HG03064 (cell line): ENCODE results near the gene PPP1R9A.

Experiments
- ATAC-seq: cut with Tn5 transposase; IDR thresholded peaks from one replicate; pipeline ENCODE4 v1.9.1; 2021; ENCODE audit warnings: low read depth; ENCODE audit not compliant: unreplicated experiment

PPP1R9A gene

DNA sequence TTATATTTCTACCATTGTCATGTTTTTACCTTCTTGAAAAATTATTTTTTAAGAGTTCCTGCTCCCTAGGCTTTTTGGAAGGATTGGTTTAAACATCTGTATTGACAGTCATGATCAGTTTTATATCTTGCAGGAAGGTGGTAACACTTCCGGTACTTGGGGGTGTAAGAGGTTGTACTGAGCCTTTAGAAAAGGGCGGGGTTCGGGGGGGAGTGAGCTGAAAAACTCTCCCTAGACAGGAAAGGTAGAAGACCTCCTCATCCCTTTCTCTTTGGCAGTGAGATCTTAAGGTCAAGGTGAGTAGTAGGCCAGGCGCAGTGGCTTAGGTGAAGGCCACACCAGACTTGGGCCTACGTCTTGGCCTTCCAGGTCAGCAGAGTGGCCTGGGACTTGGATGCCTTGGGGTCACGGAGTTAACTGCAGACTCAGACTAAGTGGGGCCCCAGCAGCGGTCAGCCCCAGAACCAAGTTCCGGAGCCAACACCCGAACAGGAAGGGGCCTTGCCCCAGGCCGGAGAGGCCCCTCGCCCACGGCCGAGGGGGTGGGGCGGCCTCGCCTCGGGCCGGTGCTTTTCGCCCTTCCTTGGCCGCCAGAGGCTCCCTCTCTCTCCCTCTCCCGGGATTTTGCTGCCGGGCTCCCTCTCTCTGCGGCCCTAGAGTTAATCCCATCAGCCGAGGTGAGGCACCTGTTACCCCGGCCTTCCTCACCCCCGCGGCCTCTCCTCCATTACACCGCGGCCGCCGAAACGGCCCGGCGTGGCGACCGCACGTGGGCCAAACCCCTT, at the start of gene PPP1R9A:
Gene PPP1R9A, plus strand, starts transcription at position 569 of the 785 bp plus-strand sequence. CDS start 2,520 bp downstream, outside the sequence.
- no peak for ATAC-seq

DNA sequence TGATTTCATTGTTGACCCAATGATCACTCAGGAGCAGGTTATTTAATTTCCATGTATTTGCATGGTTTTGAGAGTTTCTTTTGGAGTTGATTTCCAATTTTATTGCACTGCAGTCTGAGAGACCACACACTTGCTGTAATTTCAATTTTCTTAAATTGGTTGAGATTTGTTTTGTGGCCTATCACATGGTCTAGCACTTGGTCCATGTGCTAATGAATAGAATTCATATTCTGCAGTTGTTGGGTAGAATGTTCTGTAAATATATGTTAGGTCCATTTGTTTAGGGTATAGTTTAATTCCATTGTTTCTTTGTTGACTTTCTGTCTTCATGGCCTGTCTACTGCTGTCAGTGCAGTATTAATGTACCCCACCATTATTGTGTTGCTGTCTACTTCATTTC, 36.3 kb upstream of the PPP1R9A start:
- no peak for ATAC-seq

DNA sequence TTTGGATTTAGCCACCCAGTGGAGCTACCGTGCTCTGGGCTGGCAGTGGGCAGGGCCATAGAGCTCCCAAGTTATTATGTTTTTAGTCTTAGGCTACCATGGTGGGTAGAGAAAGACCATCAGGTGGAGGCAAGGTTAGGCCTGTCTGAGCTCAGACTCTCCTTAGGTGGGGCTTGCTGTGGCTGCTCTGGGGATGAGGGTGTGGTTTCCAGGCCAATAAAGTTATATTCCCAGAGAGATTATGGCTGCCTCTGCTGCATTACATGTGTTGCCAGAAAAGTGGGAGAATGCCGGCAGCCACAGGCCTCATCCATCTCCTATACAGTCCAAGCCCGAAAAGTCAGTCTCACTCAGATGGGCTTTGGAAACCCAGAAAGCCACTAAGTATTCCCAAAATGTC, 34.2 kb upstream of the PPP1R9A start:
- ATAC-seq = no peak

DNA sequence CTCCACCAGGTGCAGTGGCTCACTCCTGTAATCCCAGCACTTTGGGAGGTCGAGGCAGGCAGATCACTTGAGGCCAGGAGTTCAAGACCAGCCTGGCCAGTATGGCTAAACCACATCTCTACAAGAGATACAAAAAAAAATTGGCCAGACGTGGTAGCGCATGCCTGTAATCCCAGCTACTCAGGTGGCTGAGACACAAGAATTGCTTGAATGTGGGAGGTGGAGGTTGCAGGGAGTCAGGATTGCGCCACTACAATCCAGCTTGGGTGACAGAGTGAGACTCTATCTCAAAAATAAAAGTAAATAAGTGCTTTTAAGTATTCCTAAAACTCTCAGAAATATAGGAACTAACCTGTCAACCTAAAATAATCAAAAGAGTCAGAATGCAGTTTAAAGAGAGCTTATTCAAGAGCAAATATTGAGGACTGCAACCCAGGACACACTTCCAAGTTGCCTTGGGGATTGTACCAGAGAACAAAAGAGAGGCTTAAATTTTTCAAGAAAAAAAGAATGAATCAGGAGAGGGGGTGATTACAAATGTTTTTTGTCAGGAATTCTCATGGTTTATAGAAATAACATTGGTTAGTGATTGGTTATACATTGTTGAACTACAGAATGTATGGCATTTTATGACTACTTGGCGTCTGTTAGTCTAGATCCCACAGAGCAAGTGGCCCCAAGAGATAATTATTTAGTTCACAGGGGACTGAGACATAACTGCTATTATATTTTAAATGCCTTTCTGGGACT, 33.2 kb upstream of the PPP1R9A start:
- ATAC-seq = no peak

DNA sequence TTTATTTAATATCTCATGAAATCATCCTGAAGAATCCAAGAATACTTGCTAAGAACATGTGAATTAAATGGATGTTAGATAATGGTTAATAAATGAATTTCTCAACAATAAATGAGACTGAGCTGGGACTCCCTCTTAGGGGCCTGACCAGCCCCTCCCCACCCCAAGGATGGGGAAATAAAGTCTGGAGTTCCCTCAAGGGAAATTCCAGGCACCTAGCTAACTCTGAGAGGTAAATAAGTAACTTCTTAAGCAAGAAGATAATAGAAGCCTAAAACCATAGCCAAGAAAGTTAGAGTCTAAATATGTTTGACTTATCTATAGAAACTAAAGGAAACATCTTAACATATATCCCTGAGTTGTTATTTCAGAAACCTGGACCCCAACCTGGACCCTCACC, 32.2 kb upstream of the PPP1R9A start:
- ATAC-seq = no peak

DNA sequence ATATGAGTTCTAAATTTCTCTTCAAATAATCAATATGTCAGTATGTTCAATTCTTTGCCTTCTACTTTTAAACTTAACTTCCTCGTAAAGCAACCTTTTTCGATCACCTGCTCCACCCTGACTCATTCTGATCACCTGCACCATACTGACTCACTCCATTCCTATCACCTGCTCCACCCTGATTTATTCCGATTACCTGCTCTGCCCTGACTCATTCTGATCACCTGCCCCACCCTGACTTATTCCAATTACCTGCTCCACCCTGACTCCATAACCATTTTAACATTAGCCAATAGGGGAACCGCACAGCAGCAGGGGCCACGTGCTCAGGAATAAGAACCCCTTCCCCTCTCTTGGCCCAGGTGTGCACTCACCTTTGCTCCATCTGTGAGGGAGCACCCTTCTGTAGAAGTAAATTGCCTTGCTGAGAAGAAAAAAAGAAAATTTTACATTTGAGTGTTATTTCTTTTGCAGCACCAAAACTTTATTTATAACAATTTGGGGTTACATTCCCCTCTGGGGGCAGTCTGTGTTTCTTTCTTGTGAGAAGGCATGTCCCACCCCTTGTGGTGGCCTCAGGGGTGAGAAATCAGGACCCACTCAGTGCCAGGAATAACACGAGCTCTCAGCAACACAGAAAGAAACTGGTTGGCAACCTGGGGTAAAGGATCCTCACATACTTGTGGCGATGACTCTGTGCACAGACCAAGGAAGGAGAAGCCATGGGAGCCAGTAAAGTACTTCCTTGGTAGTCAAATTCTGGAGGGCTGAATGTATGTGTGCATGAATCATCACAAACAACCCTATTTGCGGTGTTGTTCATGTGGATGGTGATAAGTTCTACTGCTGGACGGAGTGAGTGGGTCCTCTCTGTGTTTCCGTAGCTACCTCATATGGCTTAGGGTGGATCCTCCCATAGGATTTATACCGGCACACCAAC, 29.4 kb upstream of the PPP1R9A start:
- ATAC-seq = no peak

DNA sequence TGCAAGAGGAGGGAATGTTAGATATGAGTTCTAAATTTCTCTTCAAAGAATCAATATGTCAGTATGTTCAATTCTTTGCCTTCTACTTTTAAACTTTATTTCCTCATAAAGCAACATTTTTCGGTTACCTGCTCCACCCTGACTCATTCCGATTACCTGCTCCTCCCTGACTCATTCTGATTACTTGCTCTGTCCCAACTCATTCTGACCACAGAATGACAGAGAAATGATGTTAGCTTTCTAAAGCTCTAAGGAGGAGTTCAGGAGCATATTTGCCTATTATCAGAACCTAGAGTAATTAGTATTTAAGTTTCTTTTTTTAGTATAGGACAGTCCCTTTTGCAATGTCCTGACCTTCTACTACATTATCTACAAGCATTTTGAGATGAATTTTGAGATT, 24.5 kb upstream of the PPP1R9A start:
- no peak for ATAC-seq

DNA sequence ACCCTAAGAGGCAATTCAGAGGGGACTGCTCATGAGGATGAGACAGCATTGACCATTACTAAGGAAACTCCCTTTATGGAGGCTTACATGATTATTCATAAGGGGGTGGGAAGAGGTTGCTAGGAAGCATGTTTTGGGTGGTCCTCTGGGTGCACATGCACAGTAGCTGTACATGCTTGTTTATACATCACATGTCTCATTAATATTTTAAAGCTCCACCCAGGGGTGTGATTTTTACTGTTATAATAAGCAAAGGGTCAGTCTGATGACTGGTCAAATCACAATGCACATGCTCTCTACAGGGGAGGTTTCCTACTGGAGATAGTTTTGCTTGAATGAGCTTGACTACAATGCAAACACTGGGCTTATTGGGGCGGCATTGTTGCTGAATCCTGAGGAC, 23.8 kb upstream of the PPP1R9A start:
- ATAC-seq = no peak

DNA sequence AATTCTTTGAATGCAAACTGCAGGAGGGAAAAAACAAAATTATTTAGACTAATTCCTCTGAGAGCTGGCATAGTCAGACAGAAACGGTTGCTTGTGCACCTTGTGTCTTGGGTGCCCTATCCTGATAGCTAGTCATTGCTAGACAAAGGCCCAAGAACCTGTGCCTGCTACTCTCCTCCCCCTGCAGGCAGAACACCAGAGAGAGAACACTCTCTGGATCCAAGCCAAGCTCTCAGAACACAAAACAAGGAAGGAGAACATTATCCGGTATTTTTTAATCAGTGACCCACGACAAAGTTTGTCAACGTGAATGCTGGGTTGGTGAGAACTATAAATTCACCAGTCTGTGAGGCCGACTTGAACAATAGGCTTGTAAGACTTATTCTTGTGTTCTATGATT, 18.8 kb upstream of the PPP1R9A start:
- no peak for ATAC-seq

DNA sequence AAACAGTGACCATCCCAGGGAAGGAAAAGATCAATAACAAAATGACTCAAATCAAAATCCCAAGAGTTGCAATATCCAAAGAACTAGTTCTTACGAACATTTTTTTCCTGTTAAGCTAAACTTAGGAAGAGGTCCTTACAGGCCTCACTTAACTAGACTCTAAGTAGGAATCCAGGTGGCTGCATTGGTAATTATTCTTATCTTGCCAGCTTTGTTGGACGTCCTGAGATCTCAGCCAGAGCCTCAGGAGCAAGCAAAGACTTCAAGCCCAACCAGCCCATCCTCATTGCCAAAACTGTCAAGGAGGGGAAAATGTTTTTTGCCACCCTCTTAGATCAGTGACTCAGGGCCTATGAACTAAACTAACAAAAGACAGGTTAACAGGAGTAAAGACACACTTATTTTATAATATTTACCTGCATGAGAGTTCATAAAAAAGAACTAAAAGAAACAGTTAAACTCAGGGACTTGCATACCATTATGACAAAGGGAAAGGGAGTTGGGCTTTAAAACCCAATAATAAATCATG, 18.3 kb upstream of the PPP1R9A start:
- ATAC-seq = no peak

DNA sequence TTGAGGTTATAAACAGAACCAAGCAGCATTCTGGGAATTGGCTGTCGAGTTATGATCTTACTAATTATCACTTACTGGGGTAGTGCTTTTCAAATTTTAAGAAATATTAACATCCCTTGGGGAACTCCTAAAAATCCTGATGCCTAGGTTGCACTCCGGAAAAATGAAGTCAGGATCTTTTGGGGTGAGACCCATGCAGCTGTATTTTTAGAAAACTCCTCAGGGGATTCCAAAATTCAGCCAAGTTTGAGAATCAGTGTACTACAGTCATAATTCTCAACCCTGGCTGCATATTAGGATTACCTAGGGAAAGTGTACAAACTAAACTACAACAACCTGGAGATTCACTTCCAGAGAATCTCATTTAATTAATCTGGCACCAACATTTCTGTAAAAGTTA, 17.2 kb upstream of the PPP1R9A start:
- ATAC-seq = no peak

DNA sequence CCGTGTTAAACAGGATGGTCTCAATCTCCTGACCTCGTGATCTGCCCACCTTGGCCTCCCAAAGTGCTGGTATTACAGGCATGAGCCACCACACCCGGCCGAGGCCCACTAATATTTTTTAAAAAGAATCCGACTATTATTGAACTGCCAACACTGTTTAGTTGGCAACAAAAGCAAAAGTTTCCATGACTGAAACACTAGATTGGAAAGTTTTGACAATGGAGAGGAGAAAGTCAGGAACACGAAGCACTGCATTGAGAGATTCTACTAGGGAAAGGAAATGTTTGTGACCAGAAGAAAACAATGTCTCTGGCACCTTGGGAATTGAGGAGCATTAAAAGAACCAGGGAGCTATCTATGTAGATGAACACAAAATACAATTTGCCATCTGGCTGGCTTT, 13.7 kb upstream of the PPP1R9A start:
- no peak for ATAC-seq

DNA sequence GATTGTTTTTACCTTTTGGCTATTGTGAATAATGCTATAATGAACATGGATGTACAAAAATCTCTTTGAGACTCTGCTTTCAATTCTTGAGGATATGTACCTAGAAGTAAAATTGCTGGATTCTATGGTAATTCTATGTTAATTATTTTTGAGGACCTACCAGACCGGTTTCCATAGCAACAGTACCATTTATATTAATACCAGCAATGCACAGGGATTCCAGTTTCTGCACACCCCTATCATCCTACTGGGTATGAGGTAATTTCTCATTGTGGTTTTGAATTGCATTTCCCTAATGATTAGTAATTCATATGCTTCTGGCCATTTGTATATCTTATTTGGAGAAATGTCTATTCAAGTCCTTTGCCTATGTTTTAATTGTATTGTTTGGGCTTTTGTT, 9.9 kb upstream of the PPP1R9A start:
- no peak for ATAC-seq

DNA sequence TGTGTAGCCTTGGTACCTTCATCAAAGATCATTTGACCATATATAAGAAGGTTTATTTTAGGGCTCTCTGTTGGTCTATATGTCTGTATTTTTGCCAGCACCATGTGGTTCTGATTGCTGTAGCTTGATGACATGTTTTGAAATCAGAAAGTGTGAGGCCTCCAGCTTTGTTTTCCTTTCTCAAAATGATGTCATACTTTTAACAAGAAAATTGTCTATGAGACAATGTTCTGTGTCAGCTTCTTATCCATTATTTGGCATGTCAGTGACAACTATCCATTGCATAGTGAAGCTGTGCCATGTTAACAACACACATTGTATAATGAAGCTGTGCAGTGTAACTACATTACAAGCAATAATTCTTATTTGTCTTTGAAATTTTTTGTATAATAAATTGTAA, 9.1 kb upstream of the PPP1R9A start:
- ATAC-seq = no peak

DNA sequence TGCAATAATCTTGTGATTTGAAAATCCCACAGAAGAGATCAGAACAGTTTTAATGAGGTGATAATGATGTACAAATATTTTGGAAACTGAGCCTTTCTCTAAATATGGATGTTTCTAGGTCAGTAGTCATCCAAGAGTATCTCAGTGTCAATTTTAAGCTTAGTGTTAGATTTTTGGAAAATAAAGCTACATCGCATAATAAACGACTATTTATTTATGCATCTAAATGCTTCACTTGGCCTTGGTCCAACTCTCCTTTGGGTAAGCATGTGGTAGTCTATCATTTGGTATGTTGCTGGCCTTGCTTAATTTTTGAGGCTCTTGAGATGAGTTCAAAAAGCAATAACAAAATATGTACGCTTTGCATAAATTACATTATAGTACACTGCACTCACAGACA, 5.4 kb upstream of the PPP1R9A start:
- no peak for ATAC-seq

DNA sequence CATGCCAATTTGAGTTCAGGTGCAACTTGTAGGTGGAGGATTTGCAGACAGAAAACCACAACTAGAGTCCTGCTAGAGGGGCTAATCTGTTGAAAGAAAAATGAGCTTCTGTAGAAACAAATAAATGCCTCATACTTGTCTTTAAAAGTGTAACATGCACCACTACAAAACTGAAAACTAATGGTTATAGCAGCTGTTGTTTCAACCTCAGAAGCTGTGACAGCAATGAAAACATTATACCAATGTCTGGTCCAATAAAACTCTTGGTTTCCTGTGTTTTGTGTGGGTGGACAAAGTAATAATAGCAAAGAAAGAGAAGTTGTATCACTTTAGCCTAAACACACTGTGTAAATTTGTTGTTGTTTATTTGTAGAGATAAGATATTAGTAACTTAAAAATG, 3.4 kb upstream of the PPP1R9A start:
- ATAC-seq = no peak

DNA sequence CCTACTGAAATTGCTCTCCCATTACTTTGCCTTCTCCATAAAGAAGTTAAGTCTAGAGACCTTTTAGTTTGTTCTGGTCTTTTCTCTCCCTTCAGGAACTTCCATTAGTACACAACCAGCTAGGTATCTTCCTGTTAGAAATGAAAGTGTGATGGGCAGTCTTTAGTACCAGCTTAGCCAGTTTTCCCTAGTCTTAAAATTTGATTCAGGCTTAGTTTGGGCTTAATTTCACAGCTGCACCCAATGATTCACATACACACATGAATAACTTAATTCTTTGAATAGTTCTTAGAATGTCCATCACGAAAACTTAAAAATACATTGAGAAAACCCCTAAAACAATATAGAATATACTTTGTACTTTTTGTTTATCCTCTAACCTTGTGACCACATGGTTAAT, 2.4 kb upstream of the PPP1R9A start:
- ATAC-seq = no peak

DNA sequence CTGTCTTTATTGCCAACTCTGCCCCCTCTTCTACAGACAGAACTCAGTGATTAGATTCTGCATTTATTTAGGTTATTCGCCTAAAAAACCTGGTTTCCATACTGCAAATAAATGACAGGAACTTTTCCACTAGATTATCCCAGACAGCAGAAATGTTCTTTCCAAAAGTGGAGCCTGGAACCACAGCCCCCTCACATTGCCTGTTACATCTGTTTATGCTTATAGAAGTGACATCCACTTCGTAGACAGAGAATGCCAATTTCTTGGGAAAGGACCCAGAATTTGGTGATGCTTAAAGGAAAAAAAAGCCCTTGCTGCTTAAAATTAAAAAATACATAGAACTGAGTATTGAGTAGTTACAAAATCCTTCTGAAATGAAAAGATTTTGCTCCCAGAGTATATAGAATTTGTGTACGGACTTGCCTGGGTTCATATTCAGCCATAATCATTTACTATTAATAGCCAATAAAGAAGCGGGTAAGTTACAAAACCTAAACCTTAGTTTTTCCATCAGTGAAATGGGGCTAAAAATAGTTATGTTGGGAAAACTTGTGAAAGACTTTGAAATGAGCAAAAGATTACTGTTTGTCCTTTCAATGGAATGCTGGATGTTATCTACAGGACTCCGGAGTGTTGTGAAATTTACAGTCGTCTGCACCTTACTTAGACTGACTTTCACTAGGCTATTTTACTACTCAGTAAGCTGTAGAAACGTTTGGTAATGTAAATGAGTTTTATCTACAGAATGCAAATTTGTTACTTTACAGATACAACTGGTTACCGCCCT, 1.1 kb upstream of the PPP1R9A start:
- no peak for ATAC-seq

DNA sequence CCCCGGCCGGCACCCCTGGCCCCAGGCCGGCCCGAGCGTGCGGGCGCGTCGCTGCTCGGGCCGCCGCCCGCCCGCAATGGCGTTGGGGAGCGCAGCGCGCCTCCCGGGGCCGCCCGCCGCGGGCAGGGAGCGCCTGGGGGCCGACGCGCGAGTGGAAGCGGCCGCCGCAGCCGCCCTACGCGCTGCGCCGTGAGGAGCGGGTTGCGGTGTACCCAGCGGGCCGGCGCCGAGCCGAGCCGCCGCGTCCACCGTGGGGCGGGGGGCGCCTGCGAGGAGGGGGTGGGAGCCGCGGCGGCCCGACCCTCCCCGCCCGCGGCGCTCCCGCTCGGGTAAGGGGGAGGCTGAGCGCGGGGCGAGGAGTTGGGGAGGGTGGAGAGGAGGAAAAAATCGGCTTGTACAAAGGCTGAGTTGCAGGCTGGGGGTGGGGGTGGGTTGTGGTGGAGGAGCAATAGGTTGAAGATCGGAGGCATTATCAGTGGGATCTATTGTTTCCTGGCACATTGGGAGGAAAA, 473 bp downstream of the PPP1R9A start:
- ATAC-seq = no peak
